ENCODE data around the gene P3H1.

Gene P3H1

DNA sequence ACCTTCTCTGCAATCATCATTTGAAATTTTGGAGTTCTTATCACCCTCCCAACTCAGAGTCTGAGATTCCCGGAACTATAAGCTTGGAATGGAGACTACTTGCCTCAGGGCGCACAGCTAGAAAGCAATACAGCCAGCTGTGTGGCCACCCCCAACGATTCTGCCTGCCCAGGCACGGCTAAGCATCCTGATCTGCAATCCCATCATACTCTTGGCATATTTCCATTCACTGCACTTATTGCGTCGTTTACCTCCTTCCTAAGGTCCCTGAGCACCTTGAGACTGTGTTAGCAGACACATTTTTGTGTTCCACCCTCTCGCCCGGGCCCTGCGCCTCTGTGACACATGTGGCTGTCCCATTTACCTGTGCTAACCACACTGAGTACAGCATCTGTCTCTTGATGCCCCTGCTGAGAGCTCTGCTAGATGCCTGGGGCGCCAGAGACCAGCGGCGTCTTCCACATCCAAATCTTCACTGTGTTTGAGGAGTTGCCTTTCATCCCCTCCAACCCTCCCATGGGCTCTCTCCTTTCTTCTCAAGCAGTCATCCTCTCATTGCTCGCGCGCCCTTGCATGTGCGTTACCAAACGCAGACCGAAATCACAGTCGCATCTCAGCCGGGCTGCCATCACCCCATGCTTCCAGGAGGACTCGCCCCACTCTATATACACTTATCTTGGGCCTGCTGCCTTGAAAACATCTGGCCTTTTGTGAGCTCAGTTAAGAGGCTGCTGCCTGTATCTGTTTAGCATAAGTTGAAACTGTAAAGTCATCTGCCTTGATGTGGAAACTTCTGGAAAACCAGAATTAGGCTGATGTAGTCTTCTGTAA, 23.3 kb downstream of the P3H1 start:
- DNase-seq: no peak

DNA sequence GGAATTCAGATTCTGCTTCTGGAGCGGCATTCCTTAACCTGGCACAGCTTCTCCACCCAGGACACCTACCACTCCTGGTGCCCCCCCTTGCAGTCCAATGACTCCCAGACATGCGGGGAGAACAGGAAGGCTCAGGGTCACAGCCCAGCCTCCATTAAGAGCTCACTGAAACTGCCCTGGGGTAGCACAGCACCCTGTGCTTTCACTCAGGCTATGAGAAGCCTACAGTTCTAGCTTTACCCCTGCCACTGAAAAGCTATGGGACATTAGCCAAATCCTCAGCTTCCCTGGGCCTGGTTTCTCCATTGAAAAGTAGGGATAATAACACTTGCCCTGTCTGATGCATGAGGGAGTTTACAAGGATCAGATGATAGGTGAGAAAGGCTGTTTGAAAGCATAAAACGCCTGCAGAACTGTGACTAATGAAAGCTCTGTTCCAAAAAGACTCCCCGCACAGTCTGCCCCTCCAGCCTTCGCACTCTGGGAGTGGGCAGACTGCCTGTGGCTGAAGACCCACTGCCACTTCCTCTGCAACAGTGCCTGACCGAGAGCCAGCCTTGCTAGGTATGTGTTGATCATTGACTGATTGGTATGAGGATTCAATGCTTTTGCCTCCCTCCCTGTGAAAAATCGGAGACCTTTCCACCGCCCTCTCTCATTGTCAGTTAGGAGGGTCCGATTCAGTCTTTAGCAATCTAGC, 24.1 kb downstream of the P3H1 start:
- DNase-seq: no peak

DNA sequence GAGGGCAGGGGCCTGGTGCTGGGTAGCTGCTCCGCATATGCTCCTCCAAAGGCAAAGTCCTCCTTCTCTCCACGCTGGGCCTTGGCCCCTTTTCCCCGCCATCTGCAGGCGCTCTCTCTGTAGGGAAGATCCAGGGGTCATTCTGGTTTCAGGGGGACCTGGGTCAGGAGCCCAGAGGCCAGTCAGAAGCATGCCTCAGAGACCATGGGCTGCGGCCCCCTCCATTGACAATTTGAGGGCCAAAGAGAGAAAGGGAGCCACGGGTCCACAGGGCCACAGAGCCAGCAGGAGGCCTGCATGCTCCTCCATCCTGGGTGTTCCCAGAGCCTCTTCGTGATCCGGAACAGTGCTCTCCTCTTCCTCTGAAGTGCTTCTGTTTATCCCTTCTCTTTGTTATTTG, 24.7 kb downstream of the P3H1 start:
- DNase-seq: no peak

DNA sequence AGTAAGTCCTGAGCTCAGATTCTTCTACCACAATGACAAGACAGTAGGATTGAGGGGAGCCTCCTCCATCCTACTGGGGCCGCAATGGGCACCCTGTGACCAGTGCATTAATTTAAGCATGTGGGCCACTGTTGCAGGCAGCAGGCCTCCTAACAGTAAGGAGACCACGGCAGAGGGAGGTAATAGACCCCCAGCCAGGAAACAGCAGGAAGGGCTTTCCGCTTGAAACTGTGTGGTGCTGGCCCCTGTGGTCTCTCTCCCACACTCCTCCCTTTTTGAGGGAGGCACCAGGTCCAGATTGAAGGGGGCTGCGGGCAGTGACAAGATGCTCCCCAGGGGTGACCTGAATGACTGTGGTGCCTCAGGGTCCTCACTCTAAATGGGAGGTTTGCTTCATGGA, 25.1 kb downstream of the P3H1 start:
- no peak for DNase-seq

DNA sequence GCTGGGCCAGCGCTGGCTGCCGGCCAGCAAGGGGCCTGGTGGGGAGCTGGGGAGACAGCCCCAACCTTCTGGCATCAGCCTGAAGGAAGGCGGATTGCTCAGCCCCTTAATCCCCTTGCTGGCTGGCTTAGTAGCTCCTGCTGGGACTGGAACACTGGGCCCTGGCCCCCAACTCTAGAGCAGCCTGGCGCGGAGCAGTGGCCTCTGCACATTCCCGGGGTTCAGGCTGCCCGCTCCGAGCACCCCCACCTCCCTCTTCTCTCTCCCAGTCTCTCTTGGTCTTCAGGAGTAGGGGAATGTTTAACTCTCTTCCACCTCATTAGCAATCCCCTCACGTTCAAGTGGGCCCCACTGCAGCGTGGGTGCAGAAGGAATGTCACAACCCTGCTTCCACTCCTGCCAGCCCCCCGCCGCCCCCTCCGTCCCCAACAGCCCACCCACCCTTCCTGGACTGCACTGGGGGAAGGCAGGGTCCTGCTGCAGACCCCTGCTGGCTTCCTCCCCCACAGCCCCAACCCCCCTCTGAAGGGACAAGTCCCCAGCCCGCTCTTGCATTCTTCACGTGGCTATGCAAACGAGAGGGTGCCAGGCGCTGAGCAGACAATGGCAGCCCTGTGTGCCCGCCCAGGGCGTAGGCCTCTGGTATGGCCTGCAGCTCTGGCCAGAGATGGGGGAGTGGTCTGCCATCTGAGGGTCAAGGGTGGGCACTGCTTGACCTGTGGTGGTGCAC, 25.8 kb downstream of the P3H1 start:
- DNase-seq: no peak

DNA sequence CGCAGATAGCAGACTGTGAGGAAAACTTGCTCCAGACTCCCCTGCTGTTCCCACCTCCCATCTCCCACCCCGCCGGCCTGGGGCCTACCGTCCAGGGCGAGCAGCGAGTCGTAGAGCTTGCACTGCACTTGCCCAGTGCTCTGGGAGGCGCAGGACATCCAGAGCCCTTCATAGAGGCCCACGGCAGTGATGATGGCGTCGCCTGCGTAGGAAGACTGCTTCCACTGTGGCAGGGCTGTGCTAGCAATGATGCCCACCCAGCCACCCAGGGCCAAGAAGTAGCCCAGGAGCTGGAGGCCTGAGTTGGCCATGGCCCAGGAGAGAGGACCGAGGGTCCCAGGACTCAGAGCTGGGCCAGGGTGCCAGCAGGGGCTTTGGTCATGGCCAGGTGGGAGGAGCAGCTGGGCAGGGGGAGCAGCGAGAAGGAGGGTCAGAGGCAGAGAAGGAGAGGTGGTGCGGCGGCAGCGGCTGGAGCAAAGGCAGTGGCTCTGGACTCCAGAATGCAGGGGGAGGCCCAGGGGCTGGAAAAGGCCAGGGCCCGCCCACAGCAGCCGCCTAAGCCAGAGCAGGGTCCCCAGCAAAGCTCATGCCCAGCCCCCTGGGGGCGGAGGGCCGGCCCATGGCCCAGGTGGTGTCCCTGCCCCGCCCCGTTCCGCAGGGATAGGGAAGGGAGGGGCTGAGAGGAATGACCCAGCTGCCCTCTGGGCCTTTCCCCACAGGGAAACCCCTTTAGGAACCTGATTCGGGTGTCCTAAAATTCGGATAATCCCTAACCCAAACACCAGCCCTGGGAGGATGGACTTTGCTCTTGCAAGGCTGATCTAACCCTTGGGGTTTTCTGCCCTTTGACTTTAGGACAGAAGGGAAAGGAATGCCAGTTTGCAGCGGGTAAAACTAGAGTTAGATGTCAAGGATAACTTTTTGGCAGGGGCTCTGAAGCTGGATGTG, 26.8 kb downstream of the P3H1 start, which contains the start of gene CLDN19:
TSS of gene CLDN19 (minus strand) at position 484 of the 948 bp plus-strand sequence. CDS start at position 311, 173 bp downstream.
- no peak for DNase-seq

DNA sequence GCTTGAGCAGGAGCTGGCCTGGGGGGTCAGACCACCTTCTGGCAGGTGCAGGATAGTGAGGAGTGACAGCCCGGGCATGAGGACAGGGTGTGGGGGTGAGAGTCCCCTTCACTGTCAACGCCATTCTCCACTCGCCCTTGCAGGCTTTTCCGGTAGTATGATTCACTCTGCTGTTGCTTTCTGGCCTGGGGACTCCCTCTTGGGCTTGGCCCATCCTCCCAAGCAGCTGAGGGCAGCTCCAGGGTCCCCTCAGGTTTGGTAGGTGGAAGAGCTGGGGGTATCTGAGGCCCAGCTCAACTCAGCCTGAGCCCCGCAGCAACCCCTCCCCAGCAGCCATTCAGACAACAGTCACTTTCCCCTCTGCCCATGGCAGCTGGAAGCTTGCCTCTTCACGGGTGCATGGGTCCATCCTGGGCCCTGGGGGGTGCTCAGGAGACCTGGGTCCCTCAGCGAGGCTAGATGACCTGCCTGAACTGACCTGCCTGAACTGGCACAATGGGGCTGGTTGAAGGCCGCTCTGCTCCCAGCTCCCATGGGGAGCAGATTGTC, 28.1 kb downstream of the P3H1 start:
- DNase-seq: no peak

DNA sequence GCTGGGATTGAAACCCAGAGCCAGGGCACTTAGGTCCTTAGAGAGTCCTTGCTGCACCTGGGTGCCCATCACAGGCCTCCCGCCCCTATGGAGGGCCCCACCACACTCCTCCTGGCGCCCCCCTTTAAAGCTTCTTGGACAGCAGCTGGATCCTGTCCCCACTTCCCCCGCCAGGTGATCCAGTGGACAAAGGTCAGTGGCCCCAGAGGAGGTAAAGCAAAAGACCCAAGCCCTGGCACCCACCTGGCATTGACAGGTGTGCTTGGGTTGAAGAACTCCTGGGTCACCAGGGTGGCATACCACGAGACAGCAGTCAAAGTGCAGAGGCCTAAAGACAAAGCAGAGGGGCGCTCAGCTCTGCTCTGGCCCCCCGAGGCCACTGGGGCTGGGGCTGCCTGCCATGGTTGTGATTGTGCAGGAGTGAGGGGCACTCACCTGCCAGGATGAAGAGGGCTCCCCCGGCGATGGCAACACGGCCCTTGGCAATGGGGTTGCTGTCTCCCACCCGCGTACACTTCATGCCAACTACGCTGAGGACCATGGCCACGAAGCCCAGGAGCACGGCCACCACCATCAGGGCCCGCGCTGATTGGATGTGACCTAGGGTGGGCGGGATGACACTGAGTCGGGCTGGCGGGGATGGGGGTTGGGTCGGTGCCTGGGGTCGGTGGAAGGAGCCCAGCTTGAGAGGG, 28.7 kb downstream of the P3H1 start:
- DNase-seq: no peak

DNA sequence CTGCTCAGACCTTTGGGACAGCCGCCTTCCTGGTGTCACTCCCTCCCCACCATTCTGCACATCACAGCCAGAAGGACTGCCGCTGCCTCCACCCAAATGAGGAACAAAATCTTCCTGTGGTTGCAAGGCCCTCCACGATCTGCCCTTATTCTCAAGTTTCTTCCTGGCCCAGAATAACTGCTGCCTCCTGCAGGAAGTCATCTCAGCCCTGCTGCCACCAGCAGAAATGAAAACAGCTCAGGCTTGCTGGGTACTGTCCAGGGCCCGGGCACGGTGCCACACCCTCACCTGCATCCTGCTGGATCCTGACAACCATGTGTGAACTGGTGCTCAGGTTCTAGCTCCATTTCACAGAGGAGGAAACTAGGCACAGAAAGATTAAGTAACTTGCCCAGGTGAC, 29.6 kb downstream of the P3H1 start:
- DNase-seq: no peak

DNA sequence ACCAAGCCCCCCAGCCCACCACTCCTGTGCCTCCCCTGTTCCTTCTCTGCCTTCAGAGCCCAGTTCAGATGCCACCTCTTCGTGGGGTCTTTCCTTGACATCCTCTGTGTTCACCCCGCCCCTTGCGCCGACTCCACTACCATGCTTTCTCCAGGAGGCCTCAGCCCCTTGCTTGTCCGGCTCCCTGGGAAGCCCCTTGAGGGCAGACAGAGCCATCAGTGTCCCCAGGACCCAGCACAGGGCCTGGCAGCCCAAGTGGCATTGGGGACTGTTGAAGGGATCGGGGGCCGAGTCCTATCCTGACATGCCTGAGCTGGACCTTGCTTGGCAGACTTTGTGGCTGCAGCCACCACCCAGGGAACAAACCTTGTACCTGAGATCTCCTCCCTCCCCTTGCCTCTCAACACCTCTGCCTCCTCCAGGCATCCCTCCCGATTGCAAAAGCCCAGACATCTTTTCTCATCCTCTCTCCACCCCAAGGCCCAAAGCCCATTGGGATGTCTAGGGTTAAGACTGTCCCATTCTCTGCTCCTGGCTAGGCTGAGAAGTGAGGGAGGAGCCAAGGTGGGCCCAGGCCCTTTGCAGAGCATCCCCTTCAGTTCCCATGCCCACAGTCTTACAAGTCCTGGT, 30.1 kb downstream of the P3H1 start:
- DNase-seq: no peak

DNA sequence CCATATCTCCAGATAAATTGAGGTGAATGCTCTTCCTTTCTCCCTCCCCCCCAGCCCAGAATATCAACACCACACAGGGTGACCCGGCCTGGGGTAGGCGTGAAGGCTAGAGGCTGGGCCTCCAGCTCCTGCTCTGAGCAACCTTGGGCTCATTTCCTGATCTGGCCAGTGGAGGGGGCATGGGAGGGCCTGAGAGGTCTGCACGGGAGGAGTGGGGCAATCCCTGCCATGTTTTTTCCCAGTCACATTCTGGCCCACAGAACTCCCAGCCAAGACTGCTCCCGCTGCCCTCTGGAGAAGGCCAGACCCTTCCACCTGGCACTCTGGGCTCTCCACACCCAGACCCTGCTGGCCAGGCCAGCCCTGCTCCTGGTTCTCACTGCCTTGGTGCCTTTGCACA, 30.7 kb downstream of the P3H1 start:
- peak; percentile 27 for DNase-seq

DNA sequence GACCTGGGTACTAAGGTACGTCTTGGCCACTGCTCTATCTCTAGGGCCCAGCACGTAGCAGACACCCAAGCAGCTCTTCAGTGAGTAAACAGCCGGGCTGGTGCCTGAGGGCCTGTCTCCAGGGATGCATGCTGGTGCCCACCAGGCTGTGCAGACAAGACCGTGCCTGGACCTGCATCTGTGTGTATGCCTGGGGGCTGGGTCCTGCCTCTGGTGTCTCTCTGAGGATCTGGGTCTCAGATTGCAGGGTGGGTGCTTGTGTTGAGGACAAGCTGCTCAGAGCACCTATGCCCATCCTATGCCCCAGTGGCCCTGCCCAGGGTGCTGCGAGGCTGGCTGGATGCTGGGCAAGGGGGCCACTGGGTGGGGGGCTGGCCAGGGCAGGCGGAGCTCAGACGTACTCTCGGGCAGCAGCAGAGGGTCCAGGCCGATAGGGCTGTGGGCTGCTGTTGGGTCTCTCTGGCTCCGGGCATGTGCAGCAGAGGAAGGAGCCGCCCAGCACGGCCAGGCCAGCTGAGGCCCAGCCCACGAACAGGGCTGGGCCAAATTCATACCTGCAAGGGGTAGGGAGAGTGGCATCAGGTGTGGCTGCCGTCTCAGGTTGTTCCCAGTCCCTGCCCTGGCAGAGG, 31.2 kb downstream of the P3H1 start:
- DNase-seq: no peak

DNA sequence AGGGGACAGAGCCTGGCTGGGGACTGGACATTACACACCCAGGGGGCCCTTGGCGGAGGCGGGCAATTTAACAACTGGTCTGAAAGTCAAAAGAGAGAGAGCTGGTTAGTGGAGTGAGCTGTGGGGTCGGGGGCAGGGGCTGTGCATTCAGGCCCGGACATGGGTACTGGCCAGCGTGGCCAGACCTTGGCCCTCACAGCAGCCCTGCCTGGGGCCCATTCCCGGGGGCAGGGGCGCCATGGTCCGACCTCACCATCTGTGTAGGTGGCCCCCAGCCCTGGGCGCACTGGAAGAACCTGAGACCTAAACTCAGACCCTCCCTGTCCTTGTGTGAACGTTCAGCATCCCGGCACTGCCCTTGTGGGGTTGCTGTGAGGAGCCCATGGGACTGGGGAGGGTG, 31.8 kb downstream of the P3H1 start:
- DNase-seq: no peak

DNA sequence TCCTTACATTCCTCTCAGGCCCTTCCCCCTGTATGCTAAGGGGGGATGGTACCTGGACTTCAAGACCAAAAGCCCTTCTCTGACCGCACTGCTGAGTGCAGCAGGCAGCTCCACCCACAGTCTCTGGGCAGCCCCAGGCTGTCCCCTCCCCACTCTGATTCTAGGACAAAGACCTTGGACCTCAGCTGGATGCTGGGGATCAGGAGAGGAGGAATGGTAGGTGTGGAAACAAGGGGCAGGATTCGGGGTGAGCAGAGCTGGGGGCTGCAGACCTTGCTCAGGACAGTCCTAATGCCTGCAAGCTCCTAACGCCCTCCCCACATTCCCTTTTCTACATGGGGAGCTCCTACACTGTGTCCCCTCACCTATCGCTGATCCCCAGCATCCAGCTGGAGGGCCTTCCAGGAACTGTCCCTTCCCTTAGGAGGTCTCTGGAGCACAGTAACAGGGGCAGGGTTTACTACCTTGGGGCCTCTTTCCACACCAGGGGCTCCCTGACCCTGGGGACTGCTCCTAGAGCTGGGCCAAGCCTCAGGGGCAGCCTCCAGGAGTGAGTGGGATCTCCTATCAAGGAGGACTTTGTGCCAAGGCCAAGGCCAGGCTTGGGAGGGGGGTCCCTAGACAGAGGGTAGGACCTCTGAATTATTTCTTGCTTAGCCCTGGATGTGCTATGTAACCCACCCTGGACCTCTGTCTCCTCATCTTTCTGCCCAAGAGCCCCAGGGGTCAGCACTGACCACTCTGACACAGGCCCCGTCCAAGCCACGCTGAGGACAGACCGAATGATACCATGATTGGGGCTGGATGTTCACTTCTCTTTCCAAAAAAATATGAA, 32.4 kb downstream of the P3H1 start:
- DNase-seq: no peak

DNA sequence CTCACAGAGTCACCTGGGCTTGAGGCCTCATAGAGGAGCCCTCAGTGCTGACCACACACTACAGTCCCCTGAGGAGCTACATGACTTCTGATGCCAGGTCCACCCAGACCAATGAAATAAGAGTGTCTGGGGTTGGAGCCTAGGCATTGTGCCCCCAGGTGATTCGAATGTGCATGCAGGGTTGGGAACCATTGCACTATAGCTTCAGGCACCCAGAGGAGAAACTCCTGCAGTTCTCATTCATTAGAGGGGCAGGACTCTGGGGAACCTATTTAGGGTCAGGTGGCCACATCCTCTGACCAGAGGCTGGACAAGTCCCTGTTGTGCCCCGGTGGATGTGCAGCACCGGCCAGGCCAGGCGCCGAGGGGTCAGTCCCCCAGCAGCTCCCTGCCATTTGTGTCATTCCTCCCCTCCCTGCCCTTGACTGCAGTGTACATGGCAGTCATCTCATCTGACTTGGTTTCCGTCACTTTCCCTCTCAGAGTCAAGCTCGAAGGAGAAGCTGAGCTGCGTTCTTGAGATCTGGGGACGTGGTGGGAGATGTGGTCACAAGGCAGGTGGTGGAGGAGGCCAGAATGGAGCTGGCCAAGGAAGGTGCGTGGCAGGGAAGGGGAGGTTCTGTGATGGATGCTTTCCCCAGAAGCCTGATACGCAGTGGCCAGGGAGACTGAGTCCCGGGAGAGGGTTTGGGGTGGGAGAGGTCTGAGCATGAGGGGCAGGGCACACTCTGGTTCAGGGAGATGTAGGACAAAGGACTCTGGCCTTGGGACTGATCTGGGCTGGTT, 33.2 kb downstream of the P3H1 start:
- no peak for DNase-seq

DNA sequence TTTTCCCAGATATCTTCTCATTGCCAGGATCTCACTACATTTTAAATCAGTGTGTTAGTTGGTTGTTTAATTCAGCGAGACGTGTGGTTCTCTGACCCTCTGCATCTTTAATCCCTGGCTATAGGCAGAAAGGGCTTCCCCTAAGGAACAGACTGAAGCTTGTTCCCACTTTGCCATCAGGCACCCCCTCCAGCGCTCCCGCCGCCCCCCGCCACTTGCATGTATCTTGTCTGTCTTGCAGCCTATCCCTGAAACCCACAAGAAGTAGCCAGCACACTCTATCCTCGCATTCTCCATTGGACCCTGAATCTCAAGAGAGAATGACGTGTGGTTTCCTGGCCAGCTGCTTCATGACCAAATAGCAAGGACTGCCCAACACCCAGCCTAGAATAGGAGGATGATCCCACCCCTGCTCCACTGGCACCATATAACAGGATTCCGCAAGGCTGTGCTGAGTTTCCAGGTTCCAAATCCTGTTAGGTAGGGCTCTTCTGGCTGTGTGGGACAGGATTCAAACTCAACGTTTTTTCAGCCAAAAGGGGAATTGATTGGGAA, 34.6 kb downstream of the P3H1 start:
- DNase-seq: no peak

DNA sequence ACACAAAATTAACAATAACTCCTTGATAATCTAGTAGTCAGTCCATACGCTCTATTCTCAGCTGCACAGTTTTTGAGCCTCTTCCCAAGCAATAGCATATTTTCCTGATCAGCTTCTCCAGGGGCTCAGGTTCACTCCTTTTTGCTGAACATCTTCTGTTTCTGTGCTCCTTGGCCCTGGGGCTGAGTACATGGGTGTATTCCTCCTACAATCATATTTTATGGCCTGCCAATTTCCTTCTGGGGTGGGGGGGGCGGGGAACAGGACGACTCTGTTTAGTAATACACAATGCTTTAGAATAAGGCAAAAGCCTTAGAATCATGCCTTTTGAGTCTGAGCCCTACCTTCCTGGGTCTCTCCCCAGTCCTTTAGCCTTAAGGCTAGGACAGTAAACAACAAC, 35.2 kb downstream of the P3H1 start:
- DNase-seq: no peak

DNA sequence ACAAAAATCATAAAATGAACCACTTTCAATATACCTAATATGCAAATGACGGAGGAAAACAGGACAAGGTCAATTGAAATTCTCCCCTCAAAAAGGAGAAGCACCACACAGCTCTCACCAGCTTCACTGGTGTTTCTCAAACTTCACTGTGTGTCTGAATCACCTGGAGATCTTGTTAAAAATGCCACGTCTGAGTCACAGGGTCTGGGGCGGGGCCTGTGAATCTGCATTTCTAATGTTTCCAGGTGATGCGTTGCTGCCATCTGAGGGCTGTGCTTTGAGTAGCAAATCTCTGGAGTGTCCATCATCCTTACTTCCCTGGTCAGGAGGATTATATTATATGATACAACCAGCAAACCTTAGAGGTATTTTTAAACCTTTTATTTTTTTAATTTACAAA, 35.8 kb downstream of the P3H1 start:
- no peak for DNase-seq

All from fibroblast of skin of back (primary cell).